HEK293T (cell line): ENCODE measurements around the gene PBX4.

Experiments used
- ELF4 ChIP-seq: fragments of 450-650 bp; IDR thresholded peaks from 2 replicates; pipeline ENCODE4 v1.6.1; 2017; ENCODE audit warnings: antibody characterized with exemption
- HDGF ChIP-seq: fragments of 450-650 bp; IDR thresholded peaks from 2 replicates; pipeline ENCODE4 v1.6.1; 2017; ENCODE audit warnings: antibody characterized with exemption, borderline replicate concordance

DNA sequence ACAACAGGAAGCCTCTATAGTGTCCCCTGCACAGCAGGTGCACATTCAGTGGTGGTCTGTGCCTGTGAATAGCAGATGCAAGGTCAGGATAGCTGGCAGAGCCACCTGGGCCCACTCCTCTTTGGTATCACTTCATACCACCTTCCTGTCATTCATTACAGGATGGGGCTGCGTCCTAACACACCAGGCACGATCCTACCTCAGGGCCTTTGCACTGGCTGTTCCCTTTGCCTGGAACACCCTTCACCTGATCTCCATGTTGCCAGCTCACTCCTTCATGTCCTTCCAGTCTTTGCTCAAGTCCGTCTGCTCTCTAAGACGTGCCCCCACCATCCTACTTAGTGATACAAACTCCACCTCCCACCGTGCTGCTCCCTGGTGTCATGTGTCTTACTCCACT lies 14.2 kb upstream of the PBX4 start:
- TF ChIP-seq HDGF: no peak
- no peak for TF ChIP-seq ELF4
